Central memory CD8-positive, alpha-beta T cell (primary cell): ENCODE data around the gene TDRD12.
"Not testable (repeated sequence)": the region's sequence is repeated elsewhere in the genome, so short reads cannot be mapped to it uniquely, and the experiment has no call there.

Experiments
- ATAC-seq: fragments of 150-1000 bp; cut with Tn5 transposase; replicated peaks from 2 replicates; pipeline ENCODE4 v1.10.0; 2022; ENCODE audit warnings: mild to moderate bottlenecking, moderate FRiP score, moderate number of reproducible peaks; ENCODE audit not compliant: poor library complexity, severe bottlenecking; ENCODE audit errors: extremely low read depth
- DNase-seq, 2 donors: peaks; one replicate each; pipeline ENCODE4 v3.0.0; 2021; ENCODE audit warnings: low spot score in 2 of 2
- H3K27ac Mint-ChIP-seq: one replicate; pipeline ENCODE4 v1.8.0; 2022; ENCODE audit warnings: low read depth, mild to moderate bottlenecking, moderate library complexity, mixed read lengths
- H3K27me3 Mint-ChIP-seq: one replicate; pipeline ENCODE4 v1.8.0; 2022; ENCODE audit warnings: mixed read lengths
- H3K36me3 Mint-ChIP-seq: one replicate; pipeline ENCODE4 v1.8.0; 2022; ENCODE audit warnings: mild to moderate bottlenecking, moderate library complexity, mixed read lengths; ENCODE audit not compliant: insufficient read depth
- H3K4me1 Mint-ChIP-seq: one replicate; pipeline ENCODE4 v1.8.0; 2022; ENCODE audit warnings: mixed read lengths
- H3K4me3 Mint-ChIP-seq: one replicate; pipeline ENCODE4 v1.8.0; 2022; ENCODE audit warnings: mild to moderate bottlenecking, moderate library complexity, mixed read lengths
- H3K9me3 Mint-ChIP-seq: one replicate; pipeline ENCODE4 v1.8.0; 2022; ENCODE audit warnings: mixed read lengths

TDRD12 gene

DNA sequence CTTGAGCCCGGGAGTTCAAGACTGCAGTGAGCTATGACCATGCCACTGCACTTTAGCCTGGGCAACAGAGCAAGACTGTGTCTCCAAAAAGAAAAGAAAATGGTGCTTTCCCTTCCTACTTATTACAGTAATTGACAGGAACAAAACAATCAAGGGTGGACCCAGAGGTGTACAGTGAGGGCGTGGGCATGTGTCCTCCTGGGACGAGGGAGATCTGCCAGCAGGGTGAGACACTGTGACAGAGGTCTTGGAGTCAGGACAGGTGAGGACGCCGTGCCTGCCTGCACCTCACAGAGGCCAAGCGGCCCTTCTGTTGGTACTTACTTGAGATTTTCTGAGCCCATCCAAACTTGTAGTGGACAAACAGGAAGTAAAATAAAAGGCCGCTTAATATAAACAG lies 113.3 kb downstream of the TDRD12 start:
- not testable (repeated sequence) for H3K9me3 Mint-ChIP-seq, H3K4me3 Mint-ChIP-seq, H3K27ac Mint-ChIP-seq, H3K27me3 Mint-ChIP-seq, H3K36me3 Mint-ChIP-seq, ATAC-seq, H3K4me1 Mint-ChIP-seq, DNase-seq

- H3K4me3 Mint-ChIP-seq, H3K27ac Mint-ChIP-seq, DNase-seq, H3K27me3 Mint-ChIP-seq, H3K4me1 Mint-ChIP-seq, H3K36me3 Mint-ChIP-seq, H3K9me3 Mint-ChIP-seq, ATAC-seq: not testable (repeated sequence)
These were observed 113.8 kb downstream of the TDRD12 start for GRCh38 chr19:32833388-32833787.

GRCh38 chr19:32837531-32837930 lies 118.0 kb downstream of the TDRD12 start:
- ATAC-seq, result no peak
- Mint-ChIP-seq H3K27ac (no peak overlapping the region), H3K27me3 (no peaks in the 10 kb centered on the region), H3K4me3 (no peak overlapping the region), H3K9me3 (peaks cover 19% of the 10 kb centered on the region), H3K36me3 (peaks cover 3% of the 10 kb centered on the region), H3K4me1 (no peaks in the 10 kb centered on the region)
- no peak for DNase-seq

DNA sequence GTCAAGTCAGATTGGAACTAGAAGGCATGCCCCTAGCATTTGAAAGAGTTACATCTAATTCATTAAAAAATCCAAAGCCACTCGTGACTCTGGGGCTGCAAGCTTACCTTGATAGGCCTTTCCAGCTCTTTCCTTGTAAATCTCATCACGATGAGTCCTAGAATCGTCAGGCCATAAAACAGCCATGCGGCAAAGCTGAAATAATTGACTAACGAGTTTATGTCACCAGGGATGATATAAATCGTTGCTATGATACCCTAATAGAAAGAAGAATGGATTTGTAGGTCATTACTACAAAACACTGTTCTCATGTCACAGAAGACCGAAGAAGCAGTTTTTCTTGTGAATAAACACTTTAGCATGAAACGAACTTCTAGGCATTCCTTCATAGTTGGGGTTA lies 122.5 kb downstream of the TDRD12 start:
- peaks cover 3% of the 10 kb centered on the region for H3K36me3 Mint-ChIP-seq
- DNase-seq (no peak), ATAC-seq (no peak)
- no peak overlapping the region for H3K27ac Mint-ChIP-seq
- no peak overlapping the region for H3K4me3 Mint-ChIP-seq
- H3K27me3 Mint-ChIP-seq, result no peaks in the 10 kb centered on the region
- peaks cover 4% of the 10 kb centered on the region for H3K4me1 Mint-ChIP-seq
- H3K9me3 Mint-ChIP-seq, result peaks cover 19% of the 10 kb centered on the region

GRCh38 chr19:32843716-32844245 lies 124.2 kb downstream of the TDRD12 start:
- DNase-seq, result no peak
- Mint-ChIP-seq H3K4me1 (peaks cover 4% of the 10 kb centered on the region), H3K27me3 (no peaks in the 10 kb centered on the region), H3K27ac (no peak overlapping the region), H3K36me3 (peaks cover 3% of the 10 kb centered on the region), H3K9me3 (peaks cover 19% of the 10 kb centered on the region), H3K4me3 (no peak overlapping the region)
- no peak for ATAC-seq

- H3K36me3 Mint-ChIP-seq, H3K27ac Mint-ChIP-seq: not testable (repeated sequence)
These were observed 128.5 kb downstream of the TDRD12 start for GRCh38 chr19:32848035-32848434.

GRCh38 chr19:32852216-32852615 lies 132.6 kb downstream of the TDRD12 start:
- Mint-ChIP-seq H3K4me3 (no peak overlapping the region), H3K27ac (no peak overlapping the region), H3K4me1 (no peaks in the 10 kb centered on the region), H3K9me3 (no peaks in the 10 kb centered on the region), H3K36me3 (no peaks in the 10 kb centered on the region), H3K27me3 (no peaks in the 10 kb centered on the region)
- no peak for ATAC-seq
- no peak for DNase-seq

More at GRCh38 chr19:32848035-32848434, 128.5 kb downstream of the TDRD12 start:
- H3K4me3 Mint-ChIP-seq, DNase-seq, ATAC-seq, H3K4me1 Mint-ChIP-seq, H3K9me3 Mint-ChIP-seq, H3K27me3 Mint-ChIP-seq: not testable (repeated sequence)

GRCh38 chr19:32856818-32857217 lies 137.3 kb downstream of the TDRD12 start:
- ATAC-seq, H3K4me1 Mint-ChIP-seq, H3K27ac Mint-ChIP-seq, H3K36me3 Mint-ChIP-seq, DNase-seq, H3K9me3 Mint-ChIP-seq, H3K4me3 Mint-ChIP-seq, H3K27me3 Mint-ChIP-seq: not testable (repeated sequence)

- Mint-ChIP-seq H3K4me3 (no peak overlapping the region), H3K36me3 (no peaks in the 10 kb centered on the region), H3K9me3 (no peaks in the 10 kb centered on the region), H3K27ac (no peak overlapping the region), H3K4me1 (no peaks in the 10 kb centered on the region), H3K27me3 (no peaks in the 10 kb centered on the region)
- DNase-seq, result no peak
- no peak for ATAC-seq
These were observed 138.0 kb downstream of the TDRD12 start for GRCh38 chr19:32857584-32857983.

DNA sequence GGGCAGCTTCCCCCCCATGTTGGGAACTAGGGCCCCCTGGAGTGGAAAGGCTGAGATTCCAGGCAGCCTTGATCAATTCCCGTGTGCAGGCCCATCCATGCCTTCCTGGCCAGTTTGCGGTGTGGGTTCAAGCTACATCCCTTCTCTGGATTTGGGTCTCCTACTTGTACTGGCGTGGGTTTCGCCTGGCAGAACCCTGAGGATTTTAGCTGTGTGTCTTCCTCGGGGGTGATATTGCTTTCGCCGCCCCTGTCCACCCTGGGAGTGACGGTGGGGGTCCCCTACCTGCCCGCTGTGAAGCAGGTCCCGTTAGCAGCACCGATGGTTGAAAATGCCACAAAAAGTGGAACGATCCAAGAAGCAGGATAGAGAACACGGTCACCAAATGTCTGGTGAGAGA lies 138.6 kb downstream of the TDRD12 start:
- no peak for ATAC-seq
- no peak overlapping the region for H3K27ac Mint-ChIP-seq

GRCh38 chr19:32858559-32858958 lies 139.0 kb downstream of the TDRD12 start:
- no peak overlapping the region for H3K4me3 Mint-ChIP-seq
- H3K27ac Mint-ChIP-seq, result no peak overlapping the region
- H3K9me3 Mint-ChIP-seq, result no peaks in the 10 kb centered on the region
- ATAC-seq, result no peak
- no peaks in the 10 kb centered on the region for H3K36me3 Mint-ChIP-seq
- no peaks in the 10 kb centered on the region for H3K4me1 Mint-ChIP-seq
- H3K27me3 Mint-ChIP-seq, result no peaks in the 10 kb centered on the region
- no peak for DNase-seq

More for the DNA sequence above, 138.6 kb downstream of the TDRD12 start:
- DNase-seq, result no peak
- no peaks in the 10 kb centered on the region for H3K36me3 Mint-ChIP-seq
- H3K4me3 Mint-ChIP-seq, result no peak overlapping the region
- H3K4me1 Mint-ChIP-seq, result no peaks in the 10 kb centered on the region
- H3K9me3 Mint-ChIP-seq, result no peaks in the 10 kb centered on the region
- no peaks in the 10 kb centered on the region for H3K27me3 Mint-ChIP-seq

GRCh38 chr19:32859591-32859990 lies 140.0 kb downstream of the TDRD12 start:
- no peak overlapping the region for H3K27ac Mint-ChIP-seq
- ATAC-seq (no peak), DNase-seq (no peak)
- no peaks in the 10 kb centered on the region for H3K4me1 Mint-ChIP-seq
- H3K4me3 Mint-ChIP-seq, result no peak overlapping the region
- H3K9me3 Mint-ChIP-seq, result no peaks in the 10 kb centered on the region
- H3K27me3 Mint-ChIP-seq, result no peaks in the 10 kb centered on the region
- no peaks in the 10 kb centered on the region for H3K36me3 Mint-ChIP-seq

- no peak overlapping the region for H3K4me3 Mint-ChIP-seq
- H3K4me1 Mint-ChIP-seq, result no peaks in the 10 kb centered on the region
- no peaks in the 10 kb centered on the region for H3K9me3 Mint-ChIP-seq
- no peaks in the 10 kb centered on the region for H3K36me3 Mint-ChIP-seq
- ATAC-seq (no peak), DNase-seq (no peak)
- no peaks in the 10 kb centered on the region for H3K27me3 Mint-ChIP-seq
- no peak overlapping the region for H3K27ac Mint-ChIP-seq
These were observed 142.0 kb downstream of the TDRD12 start for GRCh38 chr19:32861596-32861995.

DNA sequence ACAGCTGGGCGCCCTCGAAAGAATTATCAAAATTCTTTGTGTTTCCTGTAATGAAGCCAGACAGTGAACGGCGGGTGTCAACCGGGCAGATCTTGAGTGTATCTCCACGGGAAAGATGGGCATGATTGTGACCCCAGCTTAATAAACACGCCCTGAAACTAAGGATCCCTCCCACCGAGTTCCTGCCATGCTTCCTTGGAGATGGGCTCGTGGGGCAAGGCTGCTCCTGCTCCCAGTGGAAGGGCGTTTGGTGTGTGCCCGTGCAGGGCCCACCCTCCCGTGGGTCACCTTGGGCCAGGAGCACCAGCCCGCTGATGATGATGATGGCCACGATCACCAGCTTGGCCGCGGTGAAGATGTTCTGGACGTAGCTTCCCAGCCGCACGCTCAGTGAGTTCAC lies 142.6 kb downstream of the TDRD12 start:
- no peak for DNase-seq
- H3K4me1 Mint-ChIP-seq, result no peaks in the 10 kb centered on the region
- H3K27me3 Mint-ChIP-seq, result no peaks in the 10 kb centered on the region
- no peak overlapping the region for H3K4me3 Mint-ChIP-seq
- no peak for ATAC-seq
- no peak overlapping the region for H3K27ac Mint-ChIP-seq
- no peaks in the 10 kb centered on the region for H3K9me3 Mint-ChIP-seq
- H3K36me3 Mint-ChIP-seq, result no peaks in the 10 kb centered on the region
